ENCODE results near the gene GLDN. TPM values are rescaled to one million over a fixed set of nuclear protein-coding genes. Genes with fewer than 3 reads are reported as not detected.
A peak's percentile ranks its signal among the peaks of the same experiment; 100 is the strongest.

GLDN gene
- total and polyA plus RNA-seq, 7 donors = 0.07 to 1.7 (median 1.1) TPM

- Histone ChIP-seq H3K27ac (no peak overlapping the region), H3K9me3 (no peaks in the 10 kb centered on the region), H3K36me3 (ENCODE audit: insufficient read depth in 1 of 2, low read depth in 1 of 2) (no peaks in the 10 kb centered on the region), H3K4me1 (no peaks in the 10 kb centered on the region), H3K4me3 (no peak overlapping the region), H3K27me3 (ENCODE audit: insufficient read depth in 3 of 3, low read length in 2 of 3) (no peaks in the 10 kb centered on the region)
- TF ChIP-seq, protein P1, sequence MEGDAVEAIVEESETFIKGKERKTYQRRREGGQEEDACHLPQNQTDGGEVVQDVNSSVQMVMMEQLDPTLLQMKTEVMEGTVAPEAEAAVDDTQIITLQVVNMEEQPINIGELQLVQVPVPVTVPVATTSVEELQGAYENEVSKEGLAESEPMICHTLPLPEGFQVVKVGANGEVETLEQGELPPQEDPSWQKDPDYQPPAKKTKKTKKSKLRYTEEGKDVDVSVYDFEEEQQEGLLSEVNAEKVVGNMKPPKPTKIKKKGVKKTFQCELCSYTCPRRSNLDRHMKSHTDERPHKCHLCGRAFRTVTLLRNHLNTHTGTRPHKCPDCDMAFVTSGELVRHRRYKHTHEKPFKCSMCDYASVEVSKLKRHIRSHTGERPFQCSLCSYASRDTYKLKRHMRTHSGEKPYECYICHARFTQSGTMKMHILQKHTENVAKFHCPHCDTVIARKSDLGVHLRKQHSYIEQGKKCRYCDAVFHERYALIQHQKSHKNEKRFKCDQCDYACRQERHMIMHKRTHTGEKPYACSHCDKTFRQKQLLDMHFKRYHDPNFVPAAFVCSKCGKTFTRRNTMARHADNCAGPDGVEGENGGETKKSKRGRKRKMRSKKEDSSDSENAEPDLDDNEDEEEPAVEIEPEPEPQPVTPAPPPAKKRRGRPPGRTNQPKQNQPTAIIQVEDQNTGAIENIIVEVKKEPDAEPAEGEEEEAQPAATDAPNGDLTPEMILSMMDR (IDR thresholded peaks at IDR 0.05) = peak; percentile 22
- DNase-seq = no peak
- intact Hi-C loops (cut with DNase I) = loop anchor here (5.0 kb wide), 2 partner anchors 150 to 220 kb away; no protein-coding TSS in a partner anchor
- no peak for ATAC-seq
- WGBS, 3 donors = 12 to 17% (median 16%) methylated on average over 4 of the region's 4 CpGs
Observed at GRCh38 chr15:51382787-51383186, 41.3 kb downstream of the GLDN start.

DNA sequence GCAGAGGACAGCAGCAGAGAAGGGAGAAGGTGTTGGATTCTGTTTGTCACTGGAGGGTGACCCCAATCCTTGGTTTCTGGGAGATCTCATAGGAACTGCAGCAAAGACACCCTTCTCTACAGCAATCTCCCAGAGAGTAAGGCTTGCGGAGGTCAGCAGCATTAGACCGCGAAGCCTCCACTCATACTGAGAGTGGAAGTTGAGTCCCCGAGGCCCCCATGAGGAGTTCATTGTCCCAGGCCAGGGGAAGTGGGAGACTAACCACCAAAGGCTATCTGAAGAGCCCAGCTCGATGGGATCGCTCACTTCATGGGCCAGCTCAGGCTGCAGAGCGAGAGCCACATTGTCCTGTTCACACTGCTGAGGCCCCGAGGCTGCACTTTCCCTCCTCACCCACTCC lies 44.6 kb downstream of the GLDN start:
- Histone ChIP-seq H3K27ac (no peak overlapping the region), H3K9me3 (no peaks in the 10 kb centered on the region), H3K36me3 (ENCODE audit: insufficient read depth in 1 of 2, low read depth in 1 of 2) (no peaks in the 10 kb centered on the region), H3K4me3 (no peak overlapping the region), H3K4me1 (no peaks in the 10 kb centered on the region), H3K27me3 (ENCODE audit: insufficient read depth in 3 of 3, low read length in 2 of 3) (no peaks in the 10 kb centered on the region)
- 84 to 86% (median 86%) methylated on average over 8 of the region's 8 CpGs for WGBS, 3 donors
- ATAC-seq (no peak), DNase-seq (no peak)
- TF ChIP-seq, protein P1 (IDR thresholded peaks at IDR 0.05) = no peak
- intact Hi-C loops (cut with DNase I) = no loop called here

- no peak for ATAC-seq
- WGBS, 3 donors = 89 to 94% (median 92%) methylated on average over 12 of the region's 12 CpGs
- no peaks in the 10 kb centered on the region for H3K27me3 ChIP-seq (ENCODE audit: insufficient read depth in 3 of 3, low read length in 2 of 3)
- H3K9me3 ChIP-seq = no peaks in the 10 kb centered on the region
- intact Hi-C loops (cut with DNase I) = no loop called here
- DNase-seq = no peak
- H3K27ac ChIP-seq = no peak overlapping the region
- no peak overlapping the region for H3K4me3 ChIP-seq
- TF ChIP-seq, protein P1 (IDR thresholded peaks at IDR 0.05) = no peak
- H3K4me1 ChIP-seq = no peaks in the 10 kb centered on the region
- H3K36me3 ChIP-seq (ENCODE audit: insufficient read depth in 1 of 2, low read depth in 1 of 2) = no peaks in the 10 kb centered on the region
Observed at GRCh38 chr15:51386486-51386885, 45.0 kb downstream of the GLDN start.

- 77 to 90% (median 79%) methylated on average over 10 of the region's 10 CpGs for WGBS, 3 donors
- ATAC-seq (no peak), DNase-seq (no peak)
- Histone ChIP-seq H3K4me3 (no peak overlapping the region), H3K9me3 (no peaks in the 10 kb centered on the region), H3K36me3 (ENCODE audit: insufficient read depth in 1 of 2, low read depth in 1 of 2) (no peaks in the 10 kb centered on the region), H3K27me3 (ENCODE audit: insufficient read depth in 3 of 3, low read length in 2 of 3) (no peaks in the 10 kb centered on the region), H3K4me1 (no peaks in the 10 kb centered on the region), H3K27ac (no peak overlapping the region)
- intact Hi-C loops (cut with DNase I) = no loop called here
- TF ChIP-seq, protein P1 (IDR thresholded peaks at IDR 0.05) = no peak
Observed at GRCh38 chr15:51386960-51387698, 45.7 kb downstream of the GLDN start.

GRCh38 chr15:51387699-51388041 lies 46.2 kb downstream of the GLDN start:
- Histone ChIP-seq H3K4me3 (no peak overlapping the region), H3K4me1 (no peaks in the 10 kb centered on the region), H3K27me3 (ENCODE audit: insufficient read depth in 3 of 3, low read length in 2 of 3) (no peaks in the 10 kb centered on the region), H3K9me3 (no peaks in the 10 kb centered on the region), H3K36me3 (ENCODE audit: insufficient read depth in 1 of 2, low read depth in 1 of 2) (no peaks in the 10 kb centered on the region), H3K27ac (no peak overlapping the region)
- no peak for DNase-seq
- intact Hi-C loops (cut with DNase I) = no loop called here
- WGBS, 3 donors = 92 to 99% (median 93%) methylated on average over 3 of the region's 3 CpGs
- no peak for ATAC-seq
- TF ChIP-seq, protein P1 (IDR thresholded peaks at IDR 0.05) = no peak

Data from psoas muscle (tissue), 8 donors.